NCI-H82 treated with DMSO at 0.1 percent for 48 hours (cell line): ENCODE measurements around the gene PRDM13.
"Not testable (repeated sequence)": the region's sequence is repeated elsewhere in the genome, so short reads cannot be mapped to it uniquely, and the experiment has no call there.

Source experiments
- DNase-seq: peaks from one replicate; lab custom pipeline; 2025; ENCODE audit not compliant: unreplicated experiment; lab: John Stamatoyannopoulos, UW

PRDM13 gene

GRCh38 chr6:99622044-99622443 is 15.4 kb downstream of the PRDM13 start:
- not testable (repeated sequence) for DNase-seq

GRCh38 chr6:99629293-99629692 is 22.7 kb downstream of the PRDM13 start:
- no peak for DNase-seq

GRCh38 chr6:99637629-99638028 is 31.0 kb downstream of the PRDM13 start:
- DNase-seq, result no peak

- DNase-seq, result not testable (repeated sequence)
These were observed 31.7 kb downstream of the PRDM13 start for GRCh38 chr6:99638358-99638757.

GRCh38 chr6:99641270-99641669 is 34.6 kb downstream of the PRDM13 start:
- no peak for DNase-seq

GRCh38 chr6:99645986-99646385 is 39.4 kb downstream of the PRDM13 start:
- no peak for DNase-seq

- DNase-seq, result not testable (repeated sequence)
These were observed 43.5 kb downstream of the PRDM13 start for GRCh38 chr6:99650091-99650571.

- DNase-seq, result no peak
These were observed 53.6 kb downstream of the PRDM13 start for GRCh38 chr6:99660206-99660605.

- no peak for DNase-seq
These were observed 55.2 kb downstream of the PRDM13 start for GRCh38 chr6:99661870-99662269.

- no peak for DNase-seq
These were observed 56.0 kb downstream of the PRDM13 start for GRCh38 chr6:99662616-99663015.
